Measurements from ENCODE around the gene TMEM260.
A peak's percentile ranks its signal among the peaks of the same experiment; 100 is the strongest.
"Not testable (repeated sequence)": the region's sequence is repeated elsewhere in the genome, so short reads cannot be mapped to it uniquely, and the experiment has no call there.

TMEM260 gene

GRCh38 chr14:56603648-56604047, 24.1 kb downstream of the TMEM260 start:
- DNase-seq: no peak

- no peak for DNase-seq
Measured at GRCh38 chr14:56608689-56609088, 29.1 kb downstream of the TMEM260 start.

- DNase-seq: not testable (repeated sequence)
Measured at GRCh38 chr14:56611663-56612062, 32.1 kb downstream of the TMEM260 start.

- DNase-seq: no peak
Measured at GRCh38 chr14:56617084-56617483, 37.5 kb downstream of the TMEM260 start.

- DNase-seq: no peak
Measured at GRCh38 chr14:56630707-56631106, 51.1 kb downstream of the TMEM260 start.

- DNase-seq: no peak
Measured at GRCh38 chr14:56632195-56632594, 52.6 kb downstream of the TMEM260 start.

GRCh38 chr14:56633544-56633943, 53.9 kb downstream of the TMEM260 start:
- no peak for DNase-seq

- DNase-seq: no peak
Measured at GRCh38 chr14:56635041-56635440, 55.4 kb downstream of the TMEM260 start.

- no peak for DNase-seq
Measured at GRCh38 chr14:56647493-56647892, 67.9 kb downstream of the TMEM260 start.

GRCh38 chr14:56648508-56649301, 69.1 kb downstream of the TMEM260 start:
- no peak for DNase-seq

- no peak for DNase-seq
Measured at GRCh38 chr14:56649382-56649781, 69.8 kb downstream of the TMEM260 start.

GRCh38 chr14:56650048-56650447, 70.5 kb downstream of the TMEM260 start:
- peak in 1 of 2 experiments; percentile 21 for DNase-seq

- DNase-seq: no peak
Measured at GRCh38 chr14:56650979-56651378, 71.4 kb downstream of the TMEM260 start.

- no peak for DNase-seq
Measured at GRCh38 chr14:56657604-56658003, 78.0 kb downstream of the TMEM260 start.

GRCh38 chr14:56659378-56659777, 79.8 kb downstream of the TMEM260 start:
- no peak for DNase-seq

GRCh38 chr14:56659964-56660551, 80.5 kb downstream of the TMEM260 start:
- DNase-seq: peak in 1 of 2 experiments; percentile 44

- DNase-seq: no peak
Measured at GRCh38 chr14:56660677-56661389, 81.2 kb downstream of the TMEM260 start.

- DNase-seq: no peak
Measured at GRCh38 chr14:56661478-56661877, 81.9 kb downstream of the TMEM260 start.

- DNase-seq: no peak
Measured at GRCh38 chr14:56664811-56665421, 85.3 kb downstream of the TMEM260 start.

- no peak for DNase-seq
Measured at GRCh38 chr14:56666294-56666693, 86.7 kb downstream of the TMEM260 start.

- no peak for DNase-seq
Measured at GRCh38 chr14:56666716-56667115, 87.1 kb downstream of the TMEM260 start.

- not testable (repeated sequence) for DNase-seq
Measured at GRCh38 chr14:56667290-56667689, 87.7 kb downstream of the TMEM260 start.

- DNase-seq: no peak
Measured at GRCh38 chr14:56676042-56676441, 96.4 kb downstream of the TMEM260 start.

Measured in NCI-H446 (cell line).